ENCODE data around the gene LRRC2. TPM values are rescaled to one million over a fixed set of nuclear protein-coding genes. Genes with fewer than 3 reads are reported as not detected.

Gene LRRC2
- total RNA-seq, 1 donor from 2014 or later, result 0.15 TPM

DNA sequence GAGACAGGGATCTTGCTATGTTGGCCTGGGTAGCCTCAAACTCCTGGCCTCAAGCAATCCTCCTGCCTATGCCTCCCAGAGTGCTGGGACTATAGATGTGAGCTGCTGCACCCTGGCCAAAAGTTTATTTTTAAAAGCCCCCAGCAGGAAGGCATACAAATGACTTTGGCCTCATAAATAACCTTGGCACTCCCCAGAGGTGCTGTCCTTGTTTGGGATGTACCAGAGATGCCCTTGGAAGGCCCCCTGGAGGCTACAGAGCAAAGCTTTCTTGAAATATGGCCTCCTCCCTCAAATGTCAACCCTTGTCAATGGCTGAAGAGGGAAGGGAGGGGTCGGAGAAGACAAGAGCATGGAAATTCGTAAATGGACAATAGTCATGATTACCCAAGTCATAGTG is 82.3 kb downstream of the LRRC2 start:
- intact Hi-C loops (cut with micrococcal nuclease), result no loop called here

DNA sequence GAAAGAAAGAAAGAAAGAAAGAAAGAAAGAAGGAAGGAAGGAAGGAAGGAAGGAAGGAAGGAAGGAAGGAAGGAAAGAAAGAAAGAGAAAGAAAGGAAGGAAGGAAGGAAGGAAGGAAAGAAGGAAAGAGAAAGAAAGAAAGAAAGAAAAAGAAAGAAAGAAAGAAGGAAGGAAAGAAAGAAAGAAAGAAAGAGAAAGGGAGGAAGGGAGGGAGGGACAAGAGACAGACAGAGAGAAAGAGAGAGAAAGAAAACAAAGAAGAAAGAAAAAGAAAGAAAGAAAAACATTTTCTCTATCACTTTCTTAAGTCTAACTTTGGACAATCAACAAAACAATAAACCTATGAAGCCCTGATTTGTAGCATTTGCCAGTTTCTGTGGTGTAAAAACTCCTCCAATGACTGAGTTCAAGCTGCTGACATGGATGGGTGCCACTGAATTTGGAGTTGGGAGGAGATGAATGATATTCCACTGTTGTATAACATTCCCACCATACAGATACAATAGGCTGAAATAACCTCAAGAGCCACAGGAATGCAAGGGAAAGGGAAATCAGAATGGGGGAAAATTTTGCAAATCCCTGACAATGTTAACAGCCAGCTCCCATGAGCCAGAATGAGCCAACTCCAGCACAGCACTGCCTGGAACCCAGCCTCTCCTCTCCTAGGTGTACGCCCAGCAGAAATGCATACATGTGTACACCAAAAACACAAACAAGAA is 83.3 kb downstream of the LRRC2 start:
- intact Hi-C loops (cut with micrococcal nuclease), result no loop called here

DNA sequence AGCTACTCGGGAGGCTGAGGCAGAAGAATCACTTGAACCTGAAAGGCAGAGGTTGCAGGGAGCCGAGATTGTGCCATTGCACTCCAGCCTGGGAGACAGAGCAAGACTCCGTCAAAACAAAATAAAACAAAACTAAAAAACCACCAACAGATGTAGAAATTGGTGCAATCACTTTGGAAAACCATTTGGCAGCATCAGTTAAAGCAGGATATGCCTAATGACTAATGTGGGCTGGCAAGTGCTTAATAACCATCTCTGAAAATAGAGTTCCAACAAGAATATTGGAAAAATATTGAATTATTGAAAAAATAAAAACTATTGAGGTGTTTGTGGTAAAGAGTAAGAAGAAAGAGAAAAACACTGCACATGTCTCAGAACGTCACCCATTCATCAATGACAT is 84.5 kb downstream of the LRRC2 start:
- intact Hi-C loops (cut with micrococcal nuclease), result no loop called here

DNA sequence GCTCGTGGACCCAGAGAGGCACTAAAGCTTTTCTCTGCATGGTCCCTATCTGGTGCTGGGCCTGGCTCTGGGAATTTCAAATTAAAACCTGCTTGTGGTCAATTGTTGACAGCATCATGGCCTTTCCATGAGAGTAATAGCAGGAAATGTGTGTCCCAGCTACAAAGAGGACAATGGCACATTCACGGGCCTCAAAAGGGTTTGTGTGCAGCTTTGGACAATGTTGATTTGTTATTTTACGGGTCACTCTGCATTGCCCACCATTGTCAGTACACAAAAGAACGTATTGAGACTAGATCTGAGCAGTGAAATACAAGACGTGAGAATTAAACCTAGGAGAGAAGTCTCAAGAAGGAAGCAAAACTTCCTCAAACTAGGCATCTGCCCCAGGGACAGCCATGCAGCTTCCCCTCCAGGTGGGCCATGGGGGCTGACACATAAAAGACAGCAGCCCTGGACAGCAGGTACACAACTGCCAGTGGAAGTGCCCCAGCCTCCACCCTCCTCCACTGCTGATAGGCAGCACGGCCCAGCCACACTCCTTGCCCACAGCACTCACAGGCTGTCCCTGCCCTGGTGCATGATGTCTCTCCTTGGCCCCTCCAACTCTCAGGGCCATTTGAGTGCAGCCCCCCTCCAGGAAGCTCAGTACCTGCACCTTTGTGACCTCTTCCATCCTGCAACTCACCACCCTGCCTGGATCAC is 85.5 kb downstream of the LRRC2 start:
- intact Hi-C loops (cut with micrococcal nuclease), result no loop called here

DNA sequence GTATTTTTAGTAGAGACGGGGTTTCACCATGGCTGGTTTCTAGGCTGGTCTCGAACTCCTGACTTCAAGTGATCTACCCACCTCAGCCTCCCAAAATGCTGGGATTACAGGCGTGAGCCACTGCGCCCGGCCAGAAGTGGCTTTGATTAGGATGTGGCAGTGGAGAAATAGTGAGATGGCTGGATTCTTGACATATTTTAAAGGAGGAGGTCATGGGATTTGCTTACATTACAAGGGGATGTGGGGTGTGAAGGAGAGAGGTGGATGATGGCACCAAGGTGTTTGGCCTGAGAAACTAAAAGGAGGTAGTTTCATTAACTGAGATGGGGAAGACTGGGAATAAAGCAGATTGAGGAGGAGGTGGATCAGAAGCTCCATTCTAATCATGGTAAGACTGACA is 86.4 kb downstream of the LRRC2 start:
- intact Hi-C loops (cut with micrococcal nuclease), result no loop called here

DNA sequence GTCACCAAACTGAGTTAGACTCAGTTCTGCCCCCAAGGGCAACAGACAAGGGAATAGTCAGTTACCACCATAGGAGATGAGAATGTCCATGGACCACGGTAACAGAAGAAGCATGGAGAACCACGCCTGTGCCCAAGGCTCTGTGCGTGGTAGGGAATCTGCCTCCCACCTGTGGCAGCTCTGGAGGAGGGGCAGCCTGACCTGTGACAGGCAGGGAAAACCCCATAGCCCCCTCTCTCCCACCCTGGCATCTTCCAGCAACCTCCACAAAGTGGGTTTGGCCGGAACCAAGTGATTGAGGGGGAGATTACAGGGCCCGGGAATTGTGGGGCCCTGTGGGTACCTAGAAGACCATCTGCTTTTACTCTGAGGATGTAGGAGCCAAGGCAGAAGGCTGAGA is 87.1 kb downstream of the LRRC2 start:
- intact Hi-C loops (cut with micrococcal nuclease), result no loop called here

DNA sequence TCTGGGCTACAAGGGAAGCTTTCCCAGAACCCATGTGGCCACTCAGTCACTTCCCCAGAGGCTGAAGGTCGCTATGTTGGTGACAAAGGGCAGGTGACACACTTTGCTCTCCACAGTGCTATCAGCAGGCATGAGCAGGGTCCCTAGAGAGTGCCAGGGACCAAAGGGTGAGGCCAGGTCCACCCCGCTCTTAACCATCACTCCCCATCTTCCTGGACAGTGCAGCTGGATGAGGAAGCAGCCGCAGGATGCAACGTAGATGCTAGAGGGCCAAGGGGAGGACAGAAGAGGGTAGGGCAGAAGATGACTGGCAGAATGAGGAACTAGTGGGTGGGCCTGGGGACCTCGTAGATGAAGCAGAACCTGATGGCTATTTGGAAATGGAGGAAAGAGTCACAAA is 87.8 kb downstream of the LRRC2 start:
- intact Hi-C loops (cut with micrococcal nuclease), result no loop called here

DNA sequence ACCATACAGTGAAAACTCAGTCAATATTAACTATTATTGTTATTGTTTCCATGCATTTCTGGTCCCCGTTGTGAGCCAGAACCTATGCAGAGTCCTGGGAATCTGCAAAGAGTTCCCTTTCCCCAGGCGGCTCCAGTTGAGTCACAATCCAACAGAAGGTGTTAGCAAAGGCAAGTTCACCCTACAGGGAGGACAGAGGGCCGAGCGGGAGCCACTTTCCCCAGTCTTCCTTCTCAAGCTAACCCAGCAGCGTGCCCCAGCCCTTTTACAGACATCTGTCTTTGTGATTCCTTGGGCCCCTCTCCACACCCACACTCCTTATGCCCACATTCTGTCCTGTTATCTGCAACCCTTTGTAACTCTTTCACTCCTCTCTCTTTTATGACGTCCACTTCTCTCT is 88.3 kb downstream of the LRRC2 start:
- intact Hi-C loops (cut with micrococcal nuclease), result no loop called here

DNA sequence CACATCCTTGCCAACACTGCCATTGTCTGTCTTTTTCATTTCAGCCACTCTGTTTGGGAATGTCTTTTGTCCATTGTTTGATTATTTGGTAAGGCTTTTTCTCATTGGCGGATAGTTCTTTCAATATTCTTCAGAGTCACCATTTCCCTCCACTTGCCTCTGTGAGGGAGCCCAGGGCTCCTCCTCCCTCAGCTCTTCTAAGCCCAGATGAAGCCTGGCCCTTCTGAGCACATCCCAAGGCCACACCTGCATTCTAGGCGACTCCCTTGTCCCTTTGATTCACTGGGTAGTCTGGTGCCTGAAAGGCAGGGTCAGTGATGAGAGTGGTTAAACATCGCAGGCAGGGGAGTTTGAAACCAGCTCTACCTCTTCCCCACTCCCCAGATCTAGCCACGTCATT is 89.0 kb downstream of the LRRC2 start:
- intact Hi-C loops (cut with micrococcal nuclease), result no loop called here

DNA sequence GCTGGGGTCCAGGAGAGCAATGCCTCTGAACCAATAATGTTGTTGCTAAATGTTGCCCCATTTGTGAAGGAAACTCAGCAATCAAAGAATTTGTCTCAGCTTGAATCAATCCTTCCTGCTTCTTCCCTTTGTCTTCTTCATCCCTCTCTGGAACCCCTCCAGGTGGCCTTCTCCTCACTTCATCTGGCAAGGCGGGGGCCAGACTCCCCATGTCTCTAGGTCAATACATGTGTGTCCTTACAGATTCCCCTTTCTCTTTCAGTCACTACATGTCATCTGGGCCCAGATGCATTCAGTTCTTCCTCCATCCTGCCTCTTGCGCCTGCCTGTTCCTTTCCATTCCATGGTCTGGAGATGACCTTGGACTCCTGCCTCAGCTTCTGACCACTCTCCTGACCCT is 93.4 kb downstream of the LRRC2 start:
- intact Hi-C loops (cut with micrococcal nuclease), result no loop called here

DNA sequence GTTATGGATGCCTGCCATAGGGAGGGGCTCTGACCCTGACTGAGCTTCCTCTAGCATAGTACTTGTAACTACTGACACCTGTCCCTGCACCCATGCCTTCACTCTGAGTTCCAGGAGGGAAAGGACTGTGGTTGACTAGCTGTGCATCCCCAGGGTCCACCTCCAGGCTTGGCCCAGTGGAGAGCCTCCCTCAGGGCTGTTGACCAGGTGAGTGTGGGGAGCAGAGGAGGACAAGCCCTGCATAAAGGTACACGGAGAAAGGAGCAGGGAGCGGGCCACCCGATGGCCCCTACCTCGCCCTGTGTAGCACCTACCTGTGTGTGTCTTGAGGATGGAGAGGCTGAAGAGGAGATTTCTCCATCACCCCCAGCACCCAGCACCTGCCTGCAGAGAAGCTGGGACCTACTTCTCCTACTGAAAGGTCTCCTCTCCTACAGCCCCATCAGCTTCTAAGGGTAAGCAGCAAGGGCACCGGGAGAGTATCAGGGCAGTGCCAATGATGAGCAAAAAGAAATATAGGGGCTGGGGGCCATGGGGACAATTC is 94.7 kb downstream of the LRRC2 start:
- intact Hi-C loops (cut with micrococcal nuclease), result no loop called here

DNA sequence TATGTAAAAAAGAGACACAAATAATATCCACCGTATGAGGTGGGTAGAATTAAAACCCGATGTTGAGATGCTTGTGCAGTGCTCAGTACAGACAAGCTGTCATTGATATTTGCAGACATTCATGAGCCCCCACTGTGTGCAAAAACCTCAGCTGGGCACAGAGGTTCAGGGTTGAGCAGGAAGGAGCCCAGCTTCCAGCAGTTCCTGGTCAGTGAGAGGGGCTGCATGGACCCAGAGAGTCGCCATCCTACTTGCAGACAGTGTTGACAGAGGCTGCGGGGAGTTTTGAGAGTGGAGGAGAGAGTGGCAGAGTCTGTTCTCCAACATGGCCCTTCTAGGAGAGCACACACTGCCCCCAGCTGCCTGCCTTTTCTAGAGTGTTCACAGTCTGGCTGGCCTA is 95.3 kb downstream of the LRRC2 start:
- intact Hi-C loops (cut with micrococcal nuclease), result no loop called here

DNA sequence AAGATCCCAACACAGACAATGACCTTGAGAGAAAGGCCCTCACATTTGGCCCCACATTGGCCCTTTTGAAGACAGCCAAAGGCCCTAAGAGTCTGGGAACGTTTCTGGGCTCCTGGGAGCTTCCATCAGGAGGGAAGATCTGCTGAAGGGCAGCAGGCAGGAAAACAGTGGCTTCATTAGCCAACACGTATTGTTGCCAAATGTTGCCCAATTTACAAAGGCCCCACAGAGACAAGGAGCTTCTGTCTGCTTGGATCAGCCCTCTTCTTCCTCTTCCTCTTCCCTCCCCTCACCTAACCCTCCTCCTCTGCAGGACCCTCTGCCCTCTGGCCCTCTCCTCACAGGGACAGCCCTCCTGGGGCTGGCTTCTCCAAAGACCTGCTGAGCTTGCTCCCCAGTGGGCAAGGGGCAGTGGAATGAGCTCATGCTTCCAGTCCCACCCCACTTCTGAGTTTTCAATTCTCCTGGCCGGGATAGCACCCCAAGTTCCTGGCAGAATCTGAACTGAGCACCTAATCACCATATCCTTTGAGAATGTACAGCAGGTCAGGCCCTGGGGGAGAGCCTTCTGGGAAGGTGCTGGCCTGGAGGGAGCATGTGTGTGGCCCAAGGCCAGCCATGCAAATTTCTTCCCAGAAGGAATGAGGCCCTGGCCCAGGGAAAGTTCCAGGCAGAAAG is 96.3 kb downstream of the LRRC2 start:
- intact Hi-C loops (cut with micrococcal nuclease), result no loop called here

DNA sequence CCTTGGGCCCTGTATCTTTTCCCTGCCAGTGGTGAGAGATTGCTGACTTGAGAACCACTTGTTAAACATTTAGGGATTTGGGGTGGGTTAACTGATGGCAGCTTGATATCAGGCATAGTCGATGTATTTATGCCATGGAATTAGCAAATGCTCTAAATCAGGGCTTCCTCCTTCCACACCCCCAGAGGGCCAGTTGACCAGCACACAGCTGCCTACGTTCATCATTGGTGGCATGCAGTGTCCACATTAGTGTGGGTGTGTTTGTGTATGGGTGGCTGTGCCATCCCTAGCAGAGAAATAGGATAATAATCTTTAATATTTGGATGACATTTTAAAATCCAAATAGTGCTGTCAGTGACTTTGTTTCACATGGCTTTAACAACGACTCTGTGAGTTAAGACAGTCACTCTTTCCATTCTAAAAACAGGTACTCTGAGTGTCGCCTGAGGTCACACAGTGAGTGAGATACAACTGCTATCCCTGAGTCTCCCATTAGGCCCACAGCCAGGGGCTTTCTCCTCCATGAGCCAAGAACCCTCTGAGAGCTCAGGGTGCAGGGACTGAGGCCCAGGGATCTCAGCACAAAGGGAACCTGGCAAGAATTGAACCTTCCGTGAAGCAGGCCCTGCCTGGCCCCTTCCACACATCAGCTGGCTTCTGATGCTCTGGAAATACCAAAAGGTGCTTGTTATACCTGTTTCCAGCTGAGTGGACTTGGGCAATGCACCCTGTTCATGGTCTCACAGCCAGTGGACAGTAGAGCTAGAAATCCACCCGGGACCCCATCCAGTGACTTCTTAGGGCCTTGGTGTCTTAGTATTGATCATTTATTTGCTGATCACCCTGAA is 97.1 kb downstream of the LRRC2 start:
- intact Hi-C loops (cut with micrococcal nuclease), result no loop called here

DNA sequence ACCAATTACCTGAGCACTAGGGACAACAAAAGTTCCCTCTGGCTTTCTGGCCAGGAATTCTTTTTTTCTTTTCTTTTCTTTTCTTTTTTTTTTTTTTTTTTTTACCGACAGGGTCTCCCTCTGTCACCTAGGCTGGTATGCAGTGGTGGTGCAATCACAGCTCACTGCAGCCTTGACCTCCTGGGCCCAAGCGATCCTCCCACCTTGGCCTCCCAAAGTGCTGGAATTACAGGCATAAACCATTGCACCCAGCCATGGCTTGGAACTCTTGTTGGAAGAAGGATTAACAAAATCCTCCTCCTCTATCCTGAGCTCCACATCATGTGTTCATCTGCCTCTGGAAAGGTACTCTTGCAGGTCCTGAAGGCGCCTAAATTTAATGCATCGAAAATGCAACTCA is 98.5 kb downstream of the LRRC2 start:
- intact Hi-C loops (cut with micrococcal nuclease), result no loop called here

DNA sequence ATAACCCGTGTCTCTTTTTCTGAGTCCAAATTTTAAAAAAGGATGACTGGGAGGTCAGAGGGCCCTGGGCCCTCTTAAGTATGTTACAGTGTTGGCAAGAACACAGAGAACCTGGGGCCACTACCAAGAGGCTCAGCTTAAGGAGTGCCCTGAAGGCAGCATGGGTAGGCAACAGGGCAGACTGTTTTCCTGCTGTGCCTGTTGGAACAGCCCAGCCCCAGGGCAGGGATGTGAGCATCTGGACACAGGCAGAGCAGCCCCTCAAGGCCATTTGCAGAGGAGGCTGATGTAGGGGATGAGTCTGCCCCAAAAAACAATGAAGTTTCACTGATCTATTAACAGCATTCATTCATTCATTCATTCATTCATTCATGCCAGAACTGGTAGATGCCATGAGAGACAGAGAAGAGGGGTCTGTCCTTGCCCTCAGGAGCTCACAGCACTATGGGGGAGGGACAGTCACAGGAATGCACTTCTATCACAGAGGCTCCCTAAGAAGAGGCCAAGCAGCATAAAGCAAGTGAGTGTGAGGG is 99.2 kb downstream of the LRRC2 start:
- intact Hi-C loops (cut with micrococcal nuclease), result no loop called here

DNA sequence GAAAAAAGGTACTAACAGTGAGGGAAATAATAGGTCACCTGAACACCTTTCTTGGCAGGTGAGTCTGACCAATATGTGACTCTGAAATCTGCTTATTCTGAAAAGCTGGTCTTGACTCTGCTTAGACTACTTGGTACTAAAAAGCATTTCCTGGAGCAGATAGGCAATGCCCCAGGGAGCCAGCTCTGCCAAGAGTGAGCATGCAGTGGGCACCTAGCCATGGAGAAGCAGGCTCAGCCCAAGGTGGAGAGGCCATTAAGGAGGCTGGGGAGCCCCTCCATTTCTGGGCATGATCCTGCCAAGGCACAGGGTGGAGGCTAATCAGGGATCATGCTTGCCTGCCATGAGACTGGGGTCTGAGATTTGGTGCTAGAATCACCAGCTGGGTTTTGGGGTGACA is 99.8 kb downstream of the LRRC2 start:
- intact Hi-C loops (cut with micrococcal nuclease), result no loop called here
